ENCODE results near the gene RAB3D.

The RAB3D gene

GRCh38 chr19:11295180-11295579 lies 44.3 kb downstream of the RAB3D start:
- DNase-seq: no peak

DNA sequence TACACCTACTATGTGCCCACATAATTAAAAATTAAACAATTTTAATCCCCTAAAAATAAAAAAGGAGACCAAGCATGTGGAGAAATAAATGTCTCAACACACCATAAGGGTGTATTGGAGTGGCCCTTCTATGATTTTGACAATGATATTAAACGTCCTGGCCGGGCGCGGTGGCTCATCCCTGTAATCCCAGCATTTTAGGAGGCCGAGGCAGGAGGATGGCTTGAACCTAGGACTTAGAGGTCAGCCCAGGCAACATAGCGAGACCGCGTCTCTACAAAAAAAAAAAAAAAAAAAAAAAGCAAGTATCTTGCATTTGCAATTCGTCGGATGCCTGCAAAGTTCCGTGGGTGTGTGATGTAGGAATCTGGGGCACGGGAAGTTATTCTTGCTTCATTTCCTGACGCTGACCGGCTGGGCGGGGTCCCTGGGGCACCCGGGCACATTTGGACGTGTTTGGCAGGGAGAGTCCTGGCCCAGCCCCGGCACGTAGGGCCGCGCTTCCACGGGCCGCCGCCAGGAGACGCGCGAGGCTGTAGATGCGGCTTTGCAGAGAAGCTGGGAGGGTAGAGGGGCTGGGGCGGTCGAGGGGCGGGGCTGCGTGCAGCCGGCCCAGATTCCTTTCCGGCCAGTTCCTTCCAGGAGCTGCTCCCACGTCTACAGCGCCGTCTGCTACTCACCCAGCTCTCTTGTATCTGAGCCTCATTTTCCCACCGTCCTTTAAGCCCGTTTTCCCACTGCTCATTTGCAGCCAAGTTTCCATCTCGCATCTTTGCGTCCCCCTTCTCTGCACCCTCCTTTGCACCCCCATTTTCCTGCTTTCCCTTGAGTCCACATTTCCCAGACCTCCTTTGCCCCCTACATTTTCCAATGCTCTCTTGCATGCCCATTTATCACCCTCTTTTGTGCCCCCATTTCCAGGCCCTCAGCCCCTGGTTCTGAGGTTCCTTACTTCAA lies 45.7 kb downstream of the RAB3D start:
- DNase-seq: peak; percentile 98 to 99 (median 99)

DNA sequence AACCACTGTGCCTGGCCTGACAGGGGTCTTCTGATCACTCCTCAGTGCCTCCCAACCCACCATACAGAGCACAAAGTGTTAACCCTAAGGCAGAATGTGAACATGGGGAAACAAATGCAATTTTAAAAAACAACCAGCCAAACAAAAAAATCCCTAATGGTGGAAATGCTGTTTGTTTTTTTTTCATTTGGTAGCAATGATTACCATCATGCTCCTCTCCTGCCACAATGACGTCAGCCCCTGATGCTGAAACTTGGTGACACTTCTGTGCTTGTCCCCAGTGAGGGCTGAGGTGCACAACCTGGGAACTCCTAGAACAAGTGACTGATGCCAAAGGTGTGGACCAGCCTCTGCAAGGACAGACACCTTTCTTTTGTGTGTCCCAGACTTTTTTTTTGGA lies 47.5 kb downstream of the RAB3D start:
- peak in 3 of 4 experiments; percentile 30 to 42 (median 39) for DNase-seq

DNA sequence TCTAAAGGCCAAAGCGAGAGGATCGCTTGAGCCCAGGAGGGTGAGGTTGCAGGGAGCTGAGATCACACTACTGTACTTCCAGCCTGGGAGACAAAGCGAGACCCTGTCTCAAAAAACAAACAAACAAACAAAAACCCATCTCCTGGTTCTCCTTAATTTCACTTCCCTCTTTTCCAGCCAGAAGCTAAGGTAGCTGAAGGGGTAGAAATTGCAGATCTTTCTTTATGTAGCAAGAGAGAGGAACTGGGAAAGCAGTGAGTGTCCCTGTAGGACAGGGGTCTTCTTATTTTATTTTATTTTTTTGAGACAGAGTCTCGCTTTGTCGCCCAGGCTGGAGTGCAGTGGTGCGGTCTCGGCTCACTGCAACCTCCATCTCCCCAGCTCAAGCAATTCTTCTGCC lies 48.0 kb downstream of the RAB3D start:
- peak in 2 of 4 experiments; percentile 24 to 42 for DNase-seq

GRCh38 chr19:11290256-11290655 lies 49.2 kb downstream of the RAB3D start:
- no peak for DNase-seq

DNA sequence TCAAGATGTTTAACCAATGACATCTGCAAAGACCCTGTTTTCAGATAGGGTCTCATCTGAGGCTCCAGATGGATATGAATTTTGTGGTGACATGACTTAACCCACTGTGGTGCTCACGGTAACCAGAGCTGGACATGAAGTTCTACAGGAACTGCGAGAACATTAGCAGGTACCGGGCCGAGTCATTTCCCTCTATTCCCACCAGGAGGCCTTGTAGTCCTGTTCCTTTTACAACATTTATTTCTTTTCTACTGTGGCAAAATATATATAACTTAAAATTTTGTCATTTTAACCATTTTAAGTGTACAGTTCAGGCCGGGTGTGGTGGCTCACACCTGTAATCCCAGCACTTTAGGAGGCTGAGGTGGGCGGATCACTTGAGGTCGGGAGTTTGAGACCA lies 51.1 kb downstream of the RAB3D start:
- DNase-seq: peak; percentile 41 to 65 (median 54)

- DNase-seq: peak; percentile 57 to 76 (median 72)
These were observed 53.0 kb downstream of the RAB3D start for GRCh38 chr19:11286312-11286974.

DNA sequence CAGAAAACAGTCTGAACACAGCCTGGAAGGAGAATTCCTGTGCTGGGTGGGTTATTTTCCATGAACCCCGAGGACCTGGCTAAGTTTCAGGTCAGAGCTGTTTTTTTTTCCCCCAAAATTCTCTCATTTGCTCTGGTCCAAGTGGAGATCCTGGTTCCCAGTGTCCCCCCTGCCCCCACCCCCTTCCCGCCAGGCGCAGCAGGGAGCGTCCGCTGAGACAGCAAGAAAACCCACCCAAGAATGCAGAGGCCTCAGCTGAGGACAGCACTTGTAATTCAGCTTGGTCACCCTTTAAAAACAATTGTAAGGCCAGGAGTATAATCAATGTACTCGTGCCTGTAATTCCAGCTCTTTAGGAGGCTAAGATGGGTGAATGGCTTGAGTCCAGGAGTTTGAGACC lies 54.9 kb downstream of the RAB3D start:
- no peak for DNase-seq

GRCh38 chr19:11281356-11282049 lies 58.0 kb downstream of the RAB3D start:
- DNase-seq: no peak

DNA sequence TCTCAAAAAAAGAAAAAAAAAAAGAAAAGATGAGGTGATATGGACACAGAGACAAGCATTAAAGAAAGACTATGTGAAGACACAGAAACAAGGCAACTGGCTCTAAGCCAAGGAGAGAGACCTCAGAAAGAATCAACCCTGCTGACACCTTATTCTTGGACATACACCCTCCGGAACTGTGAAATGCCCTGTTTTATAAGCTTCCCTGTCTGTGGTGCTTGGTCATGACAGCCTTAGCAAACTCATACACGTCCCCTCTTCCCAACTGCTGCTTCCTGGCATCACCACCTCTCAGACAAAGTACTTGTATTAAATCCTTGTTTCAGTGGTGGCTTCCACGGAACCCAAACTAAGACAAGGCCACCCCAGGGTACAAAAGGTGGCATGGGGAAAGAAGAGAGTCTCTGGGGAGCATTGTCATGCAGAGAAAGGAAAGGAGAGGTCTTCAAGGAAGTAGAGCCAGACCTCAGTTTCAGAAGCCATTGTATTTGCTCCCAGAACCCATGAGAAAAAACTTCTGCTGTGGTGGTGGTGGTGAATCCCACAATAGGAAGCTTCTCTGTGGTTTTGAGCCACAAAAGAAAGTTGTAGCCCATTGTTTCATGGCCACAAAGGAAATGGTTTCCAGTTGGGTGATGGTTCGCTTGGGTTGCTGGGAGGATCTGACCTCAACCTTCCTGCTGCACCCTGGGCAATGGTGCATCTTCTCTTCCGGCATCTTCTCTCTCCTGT lies 59.8 kb downstream of the RAB3D start:
- peak; percentile 36 to 57 (median 46) for DNase-seq

DNA sequence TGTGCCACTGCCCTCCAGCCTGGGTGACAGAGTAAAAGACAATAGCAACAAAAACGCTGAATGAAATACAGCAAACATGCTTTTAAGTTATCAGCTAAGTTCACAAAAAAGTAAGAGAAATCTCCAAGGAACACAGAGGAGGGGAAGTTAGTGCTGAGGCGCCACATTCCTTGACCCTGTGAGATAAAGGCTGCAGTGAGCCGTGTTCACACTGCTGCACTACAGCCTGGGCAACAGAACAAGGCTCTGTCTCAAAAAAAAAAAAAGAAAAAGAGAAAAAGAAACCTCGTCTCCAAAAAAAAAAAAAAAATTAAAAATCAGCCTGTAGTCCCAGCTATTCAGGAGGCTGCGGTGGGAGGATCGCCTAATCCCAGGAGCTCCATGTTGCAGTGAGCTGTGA lies 60.8 kb downstream of the RAB3D start:
- DNase-seq: no peak

GRCh38 chr19:11274533-11275086 lies 64.8 kb downstream of the RAB3D start:
- DNase-seq: no peak

DNA sequence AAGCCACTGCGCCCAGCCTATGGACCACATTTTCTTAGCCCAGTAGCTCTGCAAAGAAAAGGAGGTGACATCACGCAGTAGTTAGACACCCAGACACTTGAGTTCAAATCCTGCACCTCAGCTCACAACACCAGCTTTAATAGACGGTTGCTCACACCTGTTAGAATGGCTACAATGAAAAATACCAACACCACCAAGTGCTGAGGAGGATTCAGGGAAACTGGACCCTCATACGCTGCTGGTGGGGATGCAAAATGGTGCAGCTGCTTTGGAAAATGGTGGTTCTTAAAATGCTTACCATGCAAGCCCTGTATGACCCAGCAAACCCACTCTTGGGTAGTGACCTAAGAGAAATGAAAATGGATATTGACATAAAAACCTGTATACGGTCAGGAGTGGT lies 65.5 kb downstream of the RAB3D start:
- no peak for DNase-seq

- DNase-seq: no peak
These were observed 66.2 kb downstream of the RAB3D start for GRCh38 chr19:11273296-11273695.
